CD8-positive, alpha-beta memory T cell (primary cell): Measurements from ENCODE around the gene MRRF. TPM values are rescaled to one million over a fixed set of nuclear protein-coding genes. Genes with fewer than 3 reads are reported as not detected.
"Not testable (repeated sequence)": the region's sequence is repeated elsewhere in the genome, so short reads cannot be mapped to it uniquely, and the experiment has no call there.

Experiments
- CTCF ChIA-PET: fragments of 350-600 bp; sonication (Branson Sonifier 250); formaldehyde crosslinking; loops from one replicate; lab custom pipeline; 2021; ENCODE audit warnings: antibody characterized with exemption; lab: Charles Lee
- POLR2A ChIA-PET: fragments of 350-600 bp; sonication (Branson Sonifier 250); formaldehyde crosslinking; loops from one replicate; lab custom pipeline; 2021; ENCODE audit warnings: antibody characterized with exemption; lab: Charles Lee
- DNase-seq, 5 donors: peaks; one replicate each; pipeline versions ENCODE4 v3.0.0 to v3.0.0-alpha.2; 2020 to 2022; ENCODE audit warnings: mixed read lengths in 1 of 5
- H3K27ac ChIP-seq: one replicate; pipeline ENCODE4 v1.7.0; 2013; ENCODE audit warnings: low read depth, mild to moderate bottlenecking, low read length, moderate library complexity
- H3K27me3 ChIP-seq: 2 replicates; pipeline ENCODE4 v1.7.0; 2013; ENCODE audit warnings: low read length, mild to moderate bottlenecking; ENCODE audit not compliant: insufficient read depth, poor library complexity, severe bottlenecking
- H3K36me3 ChIP-seq: 2 replicates; pipeline ENCODE4 v1.7.0; 2013; ENCODE audit warnings: mild to moderate bottlenecking, low read length, moderate library complexity; ENCODE audit not compliant: insufficient read depth
- H3K4me1 ChIP-seq: 2 replicates; pipeline ENCODE4 v1.7.0; 2013; ENCODE audit warnings: mild to moderate bottlenecking, low read length, moderate library complexity; ENCODE audit not compliant: insufficient read depth
- H3K4me3 ChIP-seq: 2 replicates; pipeline ENCODE4 v1.7.0; 2013; ENCODE audit warnings: mild to moderate bottlenecking, low read length
- H3K9me3 ChIP-seq: 2 replicates; pipeline ENCODE4 v1.7.0; 2013; ENCODE audit warnings: mild to moderate bottlenecking, low read length
- H3K27ac Mint-ChIP-seq, 8 donors: one replicate each; pipeline ENCODE4 v1.8.0; 2020 to 2021; ENCODE audit warnings: mixed read lengths in 8 of 8, mild to moderate bottlenecking in 6 of 8, inconsistent platforms in 3 of 8, moderate library complexity in 3 of 8
- H3K27me3 Mint-ChIP-seq, 2 donors: one replicate each; pipeline ENCODE4 v1.8.0; 2020 to 2021; ENCODE audit warnings: mixed read lengths in 2 of 2, mild to moderate bottlenecking in 1 of 2, moderate library complexity in 1 of 2
- H3K36me3 Mint-ChIP-seq, 3 donors: one replicate each; pipeline ENCODE4 v1.8.0; 2020 to 2021; ENCODE audit warnings: mixed read lengths in 3 of 3, inconsistent platforms in 1 of 3, mild to moderate bottlenecking in 1 of 3
- H3K4me1 Mint-ChIP-seq, 3 donors: one replicate each; pipeline ENCODE4 v1.8.0; 2020 to 2021; ENCODE audit warnings: mixed read lengths in 3 of 3, inconsistent platforms in 1 of 3, mild to moderate bottlenecking in 1 of 3
- H3K4me3 Mint-ChIP-seq, 7 donors: one replicate each; pipeline ENCODE4 v1.8.0; 2020 to 2021; ENCODE audit warnings: mixed read lengths in 7 of 7, mild to moderate bottlenecking in 6 of 7, moderate library complexity in 4 of 7, inconsistent platforms in 2 of 7
- H3K9me3 Mint-ChIP-seq, 5 donors: one replicate each; pipeline ENCODE4 v1.8.0; 2020 to 2022; ENCODE audit warnings: mixed read lengths in 5 of 5, mild to moderate bottlenecking in 3 of 5, moderate library complexity in 2 of 5, inconsistent platforms in 1 of 5
- polyA plus RNA-seq: library from polyadenylated mRNA; unstranded; fragments of 300-500 nt; fragmentation: Illumina TruSeq; gene quantifications from one replicate; pipeline ENCODE4 v1.2.3, GENCODE V29; 2021
- total RNA-seq, 2 experiments: library from RNA; stranded (reverse); gene quantifications; one replicate each; pipeline ENCODE4 v1.2.3, GENCODE V29; 2021

The MRRF gene
- total and polyA plus RNA-seq, 3 experiments from 2014 or later: 18.9 to 75.9 (median 74.6) TPM

GRCh38 chr9:122360891-122361290 is 96.2 kb downstream of the MRRF start:
- Histone ChIP-seq H3K27me3 (no peaks in the 10 kb centered on the region), H3K9me3 (no peaks in the 10 kb centered on the region), H3K4me1 (no peaks in the 10 kb centered on the region), H3K4me3 (no peak overlapping the region), H3K27ac (no peak overlapping the region), H3K36me3 (no peaks in the 10 kb centered on the region)
- Mint-ChIP-seq H3K9me3 (peaks cover 0 to 6% (median 1%) of the 10 kb centered on the region in 5 donors), H3K27ac (no peak overlapping the region), H3K4me3 (no peak overlapping the region), H3K27me3 (peaks cover 12 to 14% of the 10 kb centered on the region in 2 donors), H3K36me3 (peaks cover 0 to 1% (median 0%) of the 10 kb centered on the region in 3 donors), H3K4me1 (no peaks in the 10 kb centered on the region)
- DNase-seq: no peak
- ChIA-PET CTCF (interaction anchor here (3.3 kb wide), 1 partner anchor 10 kb away, joined by 10 read pairs; no protein-coding TSS in a partner anchor), POLR2A (no interaction called here)

GRCh38 chr9:122363131-122363530 is 98.4 kb downstream of the MRRF start:
- H3K36me3 Mint-ChIP-seq, H3K36me3 ChIP-seq, H3K9me3 ChIP-seq, DNase-seq, H3K9me3 Mint-ChIP-seq, H3K4me3 Mint-ChIP-seq, H3K27me3 ChIP-seq, H3K4me3 ChIP-seq, H3K4me1 ChIP-seq, POLR2A ChIA-PET, H3K27ac ChIP-seq, H3K4me1 Mint-ChIP-seq: not testable (repeated sequence)
- Mint-ChIP-seq H3K27me3 (peaks cover 5 to 14% of the 10 kb centered on the region in 2 donors), H3K27ac (peak overlapping the region in 1 of 8 donors; percentile 48)
- CTCF ChIA-PET: interaction anchor here (3.3 kb wide), 1 partner anchor 13 kb away, joined by 10 read pairs; no protein-coding TSS in a partner anchor

GRCh38 chr9:122364117-122364782 is 99.6 kb downstream of the MRRF start:
- no peaks in the 10 kb centered on the region for H3K36me3 Mint-ChIP-seq
- peaks cover 0 to 3% (median 0%) of the 10 kb centered on the region in 5 donors for H3K9me3 Mint-ChIP-seq
- H3K27ac Mint-ChIP-seq: no peak overlapping the region
- no peaks in the 10 kb centered on the region for H3K36me3 ChIP-seq
- H3K9me3 ChIP-seq: no peaks in the 10 kb centered on the region
- H3K27me3 Mint-ChIP-seq: peaks cover 9 to 11% of the 10 kb centered on the region in 2 donors
- H3K4me3 Mint-ChIP-seq: no peak overlapping the region
- H3K27ac ChIP-seq: no peak overlapping the region
- H3K27me3 ChIP-seq: no peaks in the 10 kb centered on the region
- no peak for DNase-seq
- no peaks in the 10 kb centered on the region for H3K4me1 ChIP-seq
- POLR2A ChIA-PET: no interaction called here
- CTCF ChIA-PET: interaction anchor here (3.3 kb wide), 1 partner anchor 14 kb away, joined by 10 read pairs; no protein-coding TSS in a partner anchor
- no peaks in the 10 kb centered on the region for H3K4me1 Mint-ChIP-seq
- H3K4me3 ChIP-seq: no peak overlapping the region

GRCh38 chr9:122364783-122365150 is 100.1 kb downstream of the MRRF start:
- Histone ChIP-seq H3K9me3 (no peaks in the 10 kb centered on the region), H3K4me3 (no peak overlapping the region), H3K4me1 (no peaks in the 10 kb centered on the region), H3K27ac (no peak overlapping the region), H3K36me3 (no peaks in the 10 kb centered on the region), H3K27me3 (no peaks in the 10 kb centered on the region)
- H3K4me1 Mint-ChIP-seq: no peaks in the 10 kb centered on the region
- peaks cover 9 to 10% of the 10 kb centered on the region in 2 donors for H3K27me3 Mint-ChIP-seq
- CTCF ChIA-PET: no interaction called here
- H3K4me3 Mint-ChIP-seq: no peak overlapping the region
- DNase-seq: no peak
- peaks cover 0 to 3% (median 0%) of the 10 kb centered on the region in 5 donors for H3K9me3 Mint-ChIP-seq
- no peak overlapping the region for H3K27ac Mint-ChIP-seq
- POLR2A ChIA-PET: no interaction called here
- H3K36me3 Mint-ChIP-seq: no peaks in the 10 kb centered on the region

- H3K36me3 Mint-ChIP-seq: no peaks in the 10 kb centered on the region
- no peaks in the 10 kb centered on the region for H3K27me3 ChIP-seq
- H3K27ac Mint-ChIP-seq: no peak overlapping the region
- H3K4me1 ChIP-seq: peaks cover 6% of the 10 kb centered on the region
- H3K9me3 ChIP-seq: no peaks in the 10 kb centered on the region
- DNase-seq: no peak
- H3K27ac ChIP-seq: no peak overlapping the region
- H3K9me3 Mint-ChIP-seq: peaks cover 0 to 3% (median 0%) of the 10 kb centered on the region in 5 donors
- POLR2A ChIA-PET: no interaction called here
- no peak overlapping the region for H3K4me3 Mint-ChIP-seq
- H3K4me3 ChIP-seq: no peak overlapping the region
- H3K27me3 Mint-ChIP-seq: peaks cover 16 to 18% of the 10 kb centered on the region in 2 donors
- CTCF ChIA-PET: interaction anchor here (0.9 to 1.5 kb wide), 3 partner anchors 11 to 268 kb away, joined by 3 to 4 read pairs (median 3); no protein-coding TSS in a partner anchor
- H3K36me3 ChIP-seq: no peaks in the 10 kb centered on the region
- H3K4me1 Mint-ChIP-seq: peaks cover 4 to 10% (median 9%) of the 10 kb centered on the region in 3 donors
Measured at GRCh38 chr9:122366074-122366660, 101.5 kb downstream of the MRRF start.

GRCh38 chr9:122367065-122367464 is 102.4 kb downstream of the MRRF start:
- DNase-seq: no peak
- Mint-ChIP-seq H3K36me3 (no peaks in the 10 kb centered on the region), H3K4me3 (no peak overlapping the region), H3K9me3 (peaks cover 0 to 3% (median 0%) of the 10 kb centered on the region in 5 donors), H3K27me3 (peaks cover 24 to 25% of the 10 kb centered on the region in 2 donors), H3K27ac (no peak overlapping the region), H3K4me1 (peaks cover 7 to 14% (median 13%) of the 10 kb centered on the region in 3 donors)
- ChIA-PET POLR2A (no interaction called here), CTCF (interaction anchor here (1.0 to 1.5 kb wide), 2 partner anchors 17 to 268 kb away, joined by 3 read pairs; no protein-coding TSS in a partner anchor)
- Histone ChIP-seq H3K27ac (no peak overlapping the region), H3K36me3 (no peaks in the 10 kb centered on the region), H3K4me3 (no peak overlapping the region), H3K4me1 (peaks cover 11% of the 10 kb centered on the region), H3K27me3 (peaks cover 4% of the 10 kb centered on the region), H3K9me3 (no peaks in the 10 kb centered on the region)

- no peaks in the 10 kb centered on the region for H3K36me3 ChIP-seq
- H3K4me3 ChIP-seq: no peak overlapping the region
- H3K27me3 Mint-ChIP-seq: peaks cover 31 to 32% of the 10 kb centered on the region in 2 donors
- H3K36me3 Mint-ChIP-seq: no peaks in the 10 kb centered on the region
- H3K4me3 Mint-ChIP-seq: no peak overlapping the region
- peaks cover 0 to 3% (median 0%) of the 10 kb centered on the region in 5 donors for H3K9me3 Mint-ChIP-seq
- peaks cover 11% of the 10 kb centered on the region for H3K4me1 ChIP-seq
- no peak overlapping the region for H3K27ac ChIP-seq
- H3K4me1 Mint-ChIP-seq: peaks cover 7 to 14% (median 13%) of the 10 kb centered on the region in 3 donors
- H3K27ac Mint-ChIP-seq: no peak overlapping the region
- CTCF ChIA-PET: interaction anchor here (1.0 to 1.7 kb wide), 2 partner anchors 10 to 18 kb away, joined by 3 to 4 read pairs; no protein-coding TSS in a partner anchor
- no peaks in the 10 kb centered on the region for H3K9me3 ChIP-seq
- H3K27me3 ChIP-seq: peaks cover 4% of the 10 kb centered on the region
- DNase-seq: no peak
- POLR2A ChIA-PET: no interaction called here
Measured at GRCh38 chr9:122367774-122368460, 103.2 kb downstream of the MRRF start.
